ENCODE results near the gene SLC9A9.
"Not testable (repeated sequence)": the region's sequence is repeated elsewhere in the genome, so short reads cannot be mapped to it uniquely, and the experiment has no call there.

Gene SLC9A9

DNA sequence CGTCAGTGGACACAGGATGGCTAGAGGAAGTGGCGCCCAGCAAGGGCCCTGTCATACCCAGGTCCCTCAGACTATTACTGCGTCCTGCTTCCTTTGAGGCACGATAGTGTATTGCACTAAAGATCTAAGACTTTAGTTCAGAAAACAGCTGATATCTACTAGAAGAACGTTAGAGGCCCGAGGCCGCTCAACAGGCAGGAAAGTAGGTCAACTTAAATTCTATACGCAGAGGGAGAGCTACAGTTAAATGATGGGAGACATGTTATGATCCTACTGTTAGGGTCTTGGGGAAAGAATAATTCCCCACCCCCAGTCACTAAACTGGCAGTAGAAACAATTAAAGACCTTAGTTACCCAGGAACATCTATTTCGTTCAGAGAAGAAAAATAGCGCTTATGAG is 410.9 kb downstream of the SLC9A9 start (continued):
- no peak for TF ChIP-seq ZFP3 (CRISPR knock-in tag; IDR thresholded peaks at IDR 0.05)
- no peak for TF ChIP-seq ARNTL (CRISPR knock-in tag; IDR thresholded peaks at IDR 0.05; ENCODE audit: borderline replicate concordance, low read depth)
- TF ChIP-seq CREB5 (CRISPR knock-in tag; IDR thresholded peaks at IDR 0.05; ENCODE audit: low read depth) = no peak

DNA sequence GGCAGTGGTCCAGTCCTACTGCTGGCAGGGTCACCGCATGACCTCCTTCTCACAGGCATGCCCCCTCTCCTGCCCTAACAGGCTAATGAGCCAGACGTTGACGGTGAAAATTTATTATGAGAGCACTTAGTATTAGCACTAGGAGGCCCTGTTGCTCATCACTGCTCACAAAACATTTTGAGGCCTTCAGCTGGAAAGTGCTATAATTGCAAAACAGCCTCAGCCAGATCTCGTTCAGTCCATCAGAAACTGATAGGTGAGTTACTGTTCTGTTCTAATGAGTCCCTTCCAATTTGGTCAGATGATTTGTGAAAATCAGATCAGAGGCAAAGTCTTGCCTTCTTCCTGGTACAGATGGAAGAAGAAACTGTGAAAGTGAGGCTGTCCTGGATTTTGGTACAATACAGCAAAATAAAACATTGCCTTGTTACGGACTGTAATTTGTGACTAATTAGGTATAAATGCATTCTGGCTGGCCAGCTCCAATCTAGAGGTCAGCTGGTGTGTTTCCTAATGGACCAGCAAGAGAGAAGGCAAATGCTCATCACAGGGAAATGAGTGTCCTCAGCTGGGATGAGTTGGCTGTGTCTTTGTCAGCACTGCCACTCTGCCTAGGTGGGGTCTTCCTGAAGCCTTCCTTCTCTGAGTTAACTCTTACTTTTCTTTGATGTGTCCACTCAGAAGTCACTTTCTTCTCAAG is 411.9 kb downstream of the SLC9A9 start:
- TF ChIP-seq ZNF70 (CRISPR knock-in tag; IDR thresholded peaks at IDR 0.05) = no peak
- no peak for TF ChIP-seq ZFP3 (CRISPR knock-in tag; IDR thresholded peaks at IDR 0.05)
- no peak for TF ChIP-seq TCF4 (CRISPR knock-in tag; IDR thresholded peaks at IDR 0.05; ENCODE audit: borderline replicate concordance)
- no peak for TF ChIP-seq CSDC2 (CRISPR knock-in tag; IDR thresholded peaks at IDR 0.05)
- TF ChIP-seq, protein P1, sequence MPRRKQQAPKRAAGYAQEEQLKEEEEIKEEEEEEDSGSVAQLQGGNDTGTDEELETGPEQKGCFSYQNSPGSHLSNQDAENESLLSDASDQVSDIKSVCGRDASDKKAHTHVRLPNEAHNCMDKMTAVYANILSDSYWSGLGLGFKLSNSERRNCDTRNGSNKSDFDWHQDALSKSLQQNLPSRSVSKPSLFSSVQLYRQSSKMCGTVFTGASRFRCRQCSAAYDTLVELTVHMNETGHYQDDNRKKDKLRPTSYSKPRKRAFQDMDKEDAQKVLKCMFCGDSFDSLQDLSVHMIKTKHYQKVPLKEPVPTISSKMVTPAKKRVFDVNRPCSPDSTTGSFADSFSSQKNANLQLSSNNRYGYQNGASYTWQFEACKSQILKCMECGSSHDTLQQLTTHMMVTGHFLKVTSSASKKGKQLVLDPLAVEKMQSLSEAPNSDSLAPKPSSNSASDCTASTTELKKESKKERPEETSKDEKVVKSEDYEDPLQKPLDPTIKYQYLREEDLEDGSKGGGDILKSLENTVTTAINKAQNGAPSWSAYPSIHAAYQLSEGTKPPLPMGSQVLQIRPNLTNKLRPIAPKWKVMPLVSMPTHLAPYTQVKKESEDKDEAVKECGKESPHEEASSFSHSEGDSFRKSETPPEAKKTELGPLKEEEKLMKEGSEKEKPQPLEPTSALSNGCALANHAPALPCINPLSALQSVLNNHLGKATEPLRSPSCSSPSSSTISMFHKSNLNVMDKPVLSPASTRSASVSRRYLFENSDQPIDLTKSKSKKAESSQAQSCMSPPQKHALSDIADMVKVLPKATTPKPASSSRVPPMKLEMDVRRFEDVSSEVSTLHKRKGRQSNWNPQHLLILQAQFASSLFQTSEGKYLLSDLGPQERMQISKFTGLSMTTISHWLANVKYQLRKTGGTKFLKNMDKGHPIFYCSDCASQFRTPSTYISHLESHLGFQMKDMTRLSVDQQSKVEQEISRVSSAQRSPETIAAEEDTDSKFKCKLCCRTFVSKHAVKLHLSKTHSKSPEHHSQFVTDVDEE (CRISPR knock-in tag; IDR thresholded peaks at IDR 0.05) = no peak
- no peak for TF ChIP-seq OSR1 (CRISPR knock-in tag; IDR thresholded peaks at IDR 0.05)
- TF ChIP-seq ISL1 (CRISPR knock-in tag; IDR thresholded peaks at IDR 0.05) = no peak
- no peak for TF ChIP-seq TOX (CRISPR knock-in tag; IDR thresholded peaks at IDR 0.05; ENCODE audit: borderline replicate concordance)
- TF ChIP-seq ZNF8 (CRISPR knock-in tag; IDR thresholded peaks at IDR 0.05) = no peak
- TF ChIP-seq ZNF565 (CRISPR knock-in tag; conservative IDR thresholded peaks at IDR 0.05; ENCODE audit: low read depth) = no peak
- no peak for TF ChIP-seq GLIS3 (CRISPR knock-in tag; IDR thresholded peaks at IDR 0.05)
- TF ChIP-seq ZC3H10 (CRISPR knock-in tag; IDR thresholded peaks at IDR 0.05) = no peak
- no peak for ATAC-seq

DNA sequence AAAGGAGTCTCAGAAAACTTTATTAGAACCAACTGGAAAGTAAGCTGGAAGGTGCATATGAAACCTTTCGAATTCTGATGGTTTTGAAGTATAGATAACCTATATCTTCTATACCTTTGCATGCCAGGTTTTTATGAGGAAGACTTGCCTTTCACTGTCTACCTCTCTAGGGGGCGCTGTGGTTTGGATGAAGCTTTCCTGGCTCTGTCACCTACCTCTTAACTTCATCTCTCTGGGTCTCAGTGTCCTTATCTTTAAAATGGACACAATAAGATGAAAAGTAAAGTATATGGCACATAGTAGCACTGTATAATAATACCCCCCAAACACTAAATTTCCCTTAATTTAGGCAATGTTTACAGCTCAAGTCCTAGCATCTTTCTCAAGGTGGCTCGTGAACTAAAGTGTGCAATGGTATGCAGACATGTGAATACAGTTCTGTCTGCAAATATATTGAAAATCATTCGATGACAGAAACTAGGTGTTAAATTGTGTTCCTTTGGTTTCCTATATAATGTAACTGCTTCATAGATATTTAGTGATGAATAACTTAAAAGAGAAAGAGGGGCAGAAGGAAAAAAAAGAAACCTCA is 414.4 kb downstream of the SLC9A9 start:
- no peak for ATAC-seq
- no peak for TF ChIP-seq ZFP30 (CRISPR knock-in tag; IDR thresholded peaks at IDR 0.05)
- no peak for TF ChIP-seq PPARA (CRISPR knock-in tag; IDR thresholded peaks at IDR 0.05; ENCODE audit: borderline replicate concordance)
- no peak for TF ChIP-seq CSRNP3 (CRISPR knock-in tag; IDR thresholded peaks at IDR 0.05)
- TF ChIP-seq ESRRG (CRISPR knock-in tag; IDR thresholded peaks at IDR 0.05) = no peak
- TF ChIP-seq ZNF565 (CRISPR knock-in tag; conservative IDR thresholded peaks at IDR 0.05; ENCODE audit: low read depth) = no peak
- no peak for TF ChIP-seq OSR1 (CRISPR knock-in tag; IDR thresholded peaks at IDR 0.05)
- TF ChIP-seq ISL1 (CRISPR knock-in tag; IDR thresholded peaks at IDR 0.05) = no peak
- no peak for TF ChIP-seq ZC3H10 (CRISPR knock-in tag; IDR thresholded peaks at IDR 0.05)

GRCh38 chr3:143431298-143431697 is 417.0 kb downstream of the SLC9A9 start:
- not testable (repeated sequence) for ATAC-seq

- TF ChIP-seq ZFP3 (CRISPR knock-in tag; IDR thresholded peaks at IDR 0.05) (no peak), OSR1 (CRISPR knock-in tag; IDR thresholded peaks at IDR 0.05) (no peak), TOX (CRISPR knock-in tag; IDR thresholded peaks at IDR 0.05; ENCODE audit: borderline replicate concordance) (no peak), BACH2 (CRISPR knock-in tag; IDR thresholded peaks at IDR 0.05; ENCODE audit: borderline replicate concordance) (no peak), ZNF565 (CRISPR knock-in tag; conservative IDR thresholded peaks at IDR 0.05; ENCODE audit: low read depth) (no peak), TCF4 (CRISPR knock-in tag; IDR thresholded peaks at IDR 0.05; ENCODE audit: borderline replicate concordance) (no peak), PPARA (CRISPR knock-in tag; IDR thresholded peaks at IDR 0.05; ENCODE audit: borderline replicate concordance) (no peak), ESRRG (CRISPR knock-in tag; IDR thresholded peaks at IDR 0.05) (no peak), CSDC2 (CRISPR knock-in tag; IDR thresholded peaks at IDR 0.05) (no peak), ZFP30 (CRISPR knock-in tag; IDR thresholded peaks at IDR 0.05) (no peak), ZNF8 (CRISPR knock-in tag; IDR thresholded peaks at IDR 0.05) (no peak), ZNF70 (CRISPR knock-in tag; IDR thresholded peaks at IDR 0.05) (no peak), ISL1 (CRISPR knock-in tag; IDR thresholded peaks at IDR 0.05) (no peak), ZC3H10 (CRISPR knock-in tag; IDR thresholded peaks at IDR 0.05) (no peak), RARB (CRISPR knock-in tag; IDR thresholded peaks at IDR 0.05) (no peak), CREB5 (CRISPR knock-in tag; IDR thresholded peaks at IDR 0.05; ENCODE audit: low read depth) (no peak)
- TF ChIP-seq, protein P2, sequence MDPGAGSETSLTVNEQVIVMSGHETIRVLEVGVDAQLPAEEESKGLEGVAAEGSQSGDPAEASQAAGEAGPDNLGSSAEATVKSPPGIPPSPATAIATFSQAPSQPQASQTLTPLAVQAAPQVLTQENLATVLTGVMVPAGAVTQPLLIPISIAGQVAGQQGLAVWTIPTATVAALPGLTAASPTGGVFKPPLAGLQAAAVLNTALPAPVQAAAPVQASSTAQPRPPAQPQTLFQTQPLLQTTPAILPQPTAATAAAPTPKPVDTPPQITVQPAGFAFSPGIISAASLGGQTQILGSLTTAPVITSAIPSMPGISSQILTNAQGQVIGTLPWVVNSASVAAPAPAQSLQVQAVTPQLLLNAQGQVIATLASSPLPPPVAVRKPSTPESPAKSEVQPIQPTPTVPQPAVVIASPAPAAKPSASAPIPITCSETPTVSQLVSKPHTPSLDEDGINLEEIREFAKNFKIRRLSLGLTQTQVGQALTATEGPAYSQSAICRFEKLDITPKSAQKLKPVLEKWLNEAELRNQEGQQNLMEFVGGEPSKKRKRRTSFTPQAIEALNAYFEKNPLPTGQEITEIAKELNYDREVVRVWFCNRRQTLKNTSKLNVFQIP (CRISPR knock-in tag; IDR thresholded peaks at IDR 0.05; ENCODE audit: borderline replicate concordance, low read depth) = no peak
- no peak for ATAC-seq
Measured at GRCh38 chr3:143430568-143430967, 417.7 kb downstream of the SLC9A9 start.
